ENCODE data around the gene ANKRD45.

DNA sequence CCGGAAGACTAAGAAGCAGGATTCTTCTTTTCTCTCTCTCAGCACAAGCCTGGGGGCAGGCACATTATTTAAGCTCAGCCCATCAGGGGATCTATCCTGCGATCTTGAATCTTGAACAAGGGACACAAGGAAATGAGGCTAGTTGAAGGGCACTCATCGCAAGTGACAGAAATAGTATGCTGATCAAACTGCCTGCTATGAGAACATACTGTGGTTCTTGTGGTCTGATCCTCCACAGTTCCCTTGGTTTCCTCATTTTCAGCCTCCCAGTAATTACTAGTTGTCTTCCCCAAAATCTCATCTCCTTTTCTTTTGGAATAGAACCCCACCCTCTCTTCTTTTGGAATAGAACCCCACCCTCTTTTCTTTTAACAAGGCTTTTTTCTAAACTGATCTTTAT, 6.5 kb downstream of the ANKRD45 start:
- TF ChIP-seq LEF1 (IDR thresholded peaks at IDR 0.05; ENCODE audit: borderline replicate concordance): no peak
- TF ChIP-seq SUZ12 (IDR thresholded peaks at IDR 0.05): no peak
- TF ChIP-seq ZNF384 (IDR thresholded peaks at IDR 0.05): no peak
- TF ChIP-seq ARNT (IDR thresholded peaks at IDR 0.05): no peak
- no peak for TF ChIP-seq SP1 (IDR thresholded peaks at IDR 0.05)
- no peak for TF ChIP-seq ELF4 (IDR thresholded peaks at IDR 0.05)
- no peak for TF ChIP-seq TARDBP (IDR thresholded peaks at IDR 0.05)
- no peak for TF ChIP-seq HDGF (IDR thresholded peaks at IDR 0.05; ENCODE audit: borderline replicate concordance)
- TF ChIP-seq NFRKB (IDR thresholded peaks at IDR 0.05): no peak
- TF ChIP-seq CTBP1 (IDR thresholded peaks at IDR 0.05; ENCODE audit: borderline replicate concordance): no peak
- TF ChIP-seq FOXA1 (IDR thresholded peaks at IDR 0.05): no peak
- TF ChIP-seq, protein P1, sequence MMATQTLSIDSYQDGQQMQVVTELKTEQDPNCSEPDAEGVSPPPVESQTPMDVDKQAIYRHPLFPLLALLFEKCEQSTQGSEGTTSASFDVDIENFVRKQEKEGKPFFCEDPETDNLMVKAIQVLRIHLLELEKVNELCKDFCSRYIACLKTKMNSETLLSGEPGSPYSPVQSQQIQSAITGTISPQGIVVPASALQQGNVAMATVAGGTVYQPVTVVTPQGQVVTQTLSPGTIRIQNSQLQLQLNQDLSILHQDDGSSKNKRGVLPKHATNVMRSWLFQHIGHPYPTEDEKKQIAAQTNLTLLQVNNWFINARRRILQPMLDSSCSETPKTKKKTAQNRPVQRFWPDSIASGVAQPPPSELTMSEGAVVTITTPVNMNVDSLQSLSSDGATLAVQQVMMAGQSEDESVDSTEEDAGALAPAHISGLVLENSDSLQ (IDR thresholded peaks at IDR 0.05): no peak
- TF ChIP-seq FOXM1 (IDR thresholded peaks at IDR 0.05; ENCODE audit: borderline replicate concordance): no peak
